ENCODE results near the gene PPP2R3A.

DNA sequence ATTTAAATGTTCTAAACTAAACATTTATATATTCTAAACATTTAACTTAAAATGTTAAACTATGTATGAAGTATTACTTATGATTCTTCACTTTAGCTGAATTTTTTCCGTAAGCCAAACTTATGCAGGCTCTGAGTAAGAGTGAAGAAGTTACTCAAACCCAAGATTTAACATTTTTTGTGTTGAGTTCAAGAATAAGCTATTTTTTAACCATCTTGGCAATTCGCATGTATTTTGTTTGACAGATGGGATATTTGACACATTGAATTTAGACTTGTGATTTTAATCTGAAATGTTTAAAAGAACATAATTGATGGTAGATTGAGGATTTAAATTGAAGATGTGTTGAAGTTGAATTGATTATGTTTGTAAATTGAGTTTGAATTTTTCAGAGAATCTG is 14.6 kb upstream of the PPP2R3A start:
- TF ChIP-seq CTCF (IDR thresholded peaks at IDR 0.05; ENCODE audit: low read length) (no peak), EZH2 (IDR thresholded peaks at IDR 0.05; ENCODE audit: borderline replicate concordance, low read length) (no peak)
